Natural killer cell (primary cell): ENCODE data around the gene SNAI3. TPM values are rescaled to one million over a fixed set of nuclear protein-coding genes. Genes with fewer than 3 reads are reported as not detected.

Source experiments
- ATAC-seq, 3 donors: fragments of 150-1000 bp in 2 of 3; fragments of 200-7000 bp in 1 of 3; cut with Tn5 transposase; 1 replicate in 1 of 3; 2 replicates in 2 of 3; pipeline ENCODE4 v1.10.0; 2021; ENCODE audit warnings: mild to moderate bottlenecking in 2 of 3, moderate library complexity in 2 of 3
- DNase-seq, 2 donors: peaks; one replicate each; pipeline versions ENCODE4 v3.0.0 to v3.0.0-alpha.2; 2013 to 2021; ENCODE audit warnings: mixed read lengths in 1 of 2
- H3K27ac ChIP-seq: one replicate; pipeline ENCODE4 v1.5.1; 2013; ENCODE audit warnings: mild to moderate bottlenecking, low read length
- H3K27me3 ChIP-seq: one replicate; pipeline ENCODE4 v1.6.1; 2013; ENCODE audit warnings: low read length; ENCODE audit not compliant: control insufficient read depth, insufficient read depth
- H3K36me3 ChIP-seq: one replicate; pipeline ENCODE4 v1.6.1; 2013; ENCODE audit warnings: low read length; ENCODE audit not compliant: control insufficient read depth, insufficient read depth
- H3K4me1 ChIP-seq: one replicate; pipeline ENCODE4 v1.6.1; 2013; ENCODE audit warnings: low read length; ENCODE audit not compliant: control insufficient read depth, insufficient read depth
- H3K4me3 ChIP-seq: one replicate; pipeline ENCODE4 v1.5.1; 2013; ENCODE audit warnings: low read length
- H3K9me3 ChIP-seq: one replicate; pipeline ENCODE4 v1.6.1; 2013; ENCODE audit warnings: low read length; ENCODE audit not compliant: control insufficient read depth, insufficient read depth
- H3K27ac Mint-ChIP-seq, 2 donors: one replicate each; pipeline ENCODE4 v1.8.0; 2022; ENCODE audit warnings: mild to moderate bottlenecking in 2 of 2, mixed read lengths in 2 of 2, moderate library complexity in 1 of 2
- H3K27me3 Mint-ChIP-seq, 2 donors: one replicate each; pipeline ENCODE4 v1.8.0; 2022; ENCODE audit warnings: low read depth in 2 of 2, mixed read lengths in 2 of 2
- H3K36me3 Mint-ChIP-seq: one replicate; pipeline ENCODE4 v1.8.0; 2022; ENCODE audit warnings: mixed read lengths
- H3K4me1 Mint-ChIP-seq, 2 donors: one replicate each; pipeline ENCODE4 v1.8.0; 2022; ENCODE audit warnings: mixed read lengths in 2 of 2
- H3K4me3 Mint-ChIP-seq: one replicate; pipeline ENCODE4 v1.8.0; 2022; ENCODE audit warnings: mild to moderate bottlenecking, moderate library complexity, mixed read lengths
- H3K9me3 Mint-ChIP-seq, 2 donors: one replicate each; pipeline ENCODE4 v1.8.0; 2022; ENCODE audit warnings: mixed read lengths in 2 of 2
- CTCF ChIP-seq: fragments of 200-600 bp; IDR thresholded peaks from one replicate; pipeline ENCODE4 v1.8.0; 2022; ENCODE audit warnings: antibody characterized with exemption
- WGBS: methylation state at CpG from one replicate; pipeline ENCODE4 v1.1.7; 2013; ENCODE audit warnings: missing lambda C conversion rate; ENCODE audit not compliant: insufficient coverage; 5-methylcytosine and 5-hydroxymethylcytosine counted together
- intact Hi-C: fragments of 100-400 bp; cut with micrococcal nuclease; formaldehyde crosslinking; loops from one replicate; pipeline ENCODE4 v1.14.2; 2022
- total RNA-seq, 4 donors: library from RNA; stranded (reverse); fragments of 120-200 nt in 1 of 4; gene quantifications; one replicate each; pipeline versions ENCODE4 v1.2.3 to v1.2.4, GENCODE V29; 2013 to 2022

Gene SNAI3
- total RNA-seq, 3 donors from 2014 or later (not counting 1 experiment from before 2014, with no cell fraction given), result 8.2 to 9.2 (median 8.4) TPM

- peaks cover 28% of the 10 kb centered on the region for H3K36me3 ChIP-seq
- H3K27ac ChIP-seq, result no peak overlapping the region
- H3K4me1 ChIP-seq, result peaks cover 42% of the 10 kb centered on the region
- Mint-ChIP-seq H3K4me1 (peaks cover 23 to 39% of the 10 kb centered on the region in 2 donors), H3K36me3 (no peaks in the 10 kb centered on the region), H3K27me3 (no peaks in the 10 kb centered on the region), H3K27ac (peak overlapping the region in 1 of 2 donors; percentile 66), H3K9me3 (no peaks in the 10 kb centered on the region), H3K4me3 (no peak overlapping the region)
- no peak for TF ChIP-seq CTCF
- no peak overlapping the region for H3K4me3 ChIP-seq
- H3K27me3 ChIP-seq, result no peaks in the 10 kb centered on the region
- ATAC-seq, result no peak
- WGBS, result 98% methylated on average over 25 of the region's 25 CpGs
- H3K9me3 ChIP-seq, result no peaks in the 10 kb centered on the region
- intact Hi-C loops, result no loop called here
- no peak for DNase-seq
Measured at GRCh38 chr16:88659160-88659559, 27.1 kb downstream of the SNAI3 start.

GRCh38 chr16:88658714-88659113, 27.6 kb downstream of the SNAI3 start:
- WGBS, result 99% methylated on average over 12 of the region's 15 CpGs
- Mint-ChIP-seq H3K4me3 (no peak overlapping the region), H3K27ac (peak overlapping the region in 1 of 2 donors; percentile 66), H3K27me3 (no peaks in the 10 kb centered on the region), H3K36me3 (no peaks in the 10 kb centered on the region), H3K4me1 (peaks cover 27 to 40% of the 10 kb centered on the region in 2 donors), H3K9me3 (no peaks in the 10 kb centered on the region)
- no peaks in the 10 kb centered on the region for H3K9me3 ChIP-seq
- H3K27ac ChIP-seq, result no peak overlapping the region
- intact Hi-C loops, result no loop called here
- no peak for DNase-seq
- TF ChIP-seq CTCF, result no peak
- peaks cover 28% of the 10 kb centered on the region for H3K36me3 ChIP-seq
- ATAC-seq, result no peak
- peaks cover 42% of the 10 kb centered on the region for H3K4me1 ChIP-seq
- H3K4me3 ChIP-seq, result no peak overlapping the region
- H3K27me3 ChIP-seq, result no peaks in the 10 kb centered on the region

GRCh38 chr16:88657371-88657770, 28.9 kb downstream of the SNAI3 start:
- intact Hi-C loops, result no loop called here
- peaks cover 35 to 42% of the 10 kb centered on the region in 2 donors for H3K4me1 Mint-ChIP-seq
- Histone ChIP-seq H3K27me3 (no peaks in the 10 kb centered on the region), H3K9me3 (no peaks in the 10 kb centered on the region), H3K4me3 (no peak overlapping the region), H3K36me3 (peaks cover 28% of the 10 kb centered on the region), H3K27ac (no peak overlapping the region), H3K4me1 (peaks cover 52% of the 10 kb centered on the region)
- no peaks in the 10 kb centered on the region for H3K27me3 Mint-ChIP-seq
- ATAC-seq (no peak), DNase-seq (no peak)
- H3K27ac Mint-ChIP-seq, result no peak overlapping the region
- no peak for TF ChIP-seq CTCF
- H3K36me3 Mint-ChIP-seq, result no peaks in the 10 kb centered on the region
- H3K4me3 Mint-ChIP-seq, result no peak overlapping the region
- WGBS, result 95% methylated on average over 19 of the region's 19 CpGs
- no peaks in the 10 kb centered on the region for H3K9me3 Mint-ChIP-seq

- ATAC-seq (no peak), DNase-seq (no peak)
- Mint-ChIP-seq H3K27me3 (no peaks in the 10 kb centered on the region), H3K4me3 (no peak overlapping the region), H3K36me3 (no peaks in the 10 kb centered on the region), H3K9me3 (no peaks in the 10 kb centered on the region), H3K4me1 (peaks cover 30 to 41% of the 10 kb centered on the region in 2 donors), H3K27ac (peak overlapping the region in 1 of 2 donors; percentile 68)
- no peak overlapping the region for H3K27ac ChIP-seq
- no peaks in the 10 kb centered on the region for H3K9me3 ChIP-seq
- H3K36me3 ChIP-seq, result peaks cover 28% of the 10 kb centered on the region
- H3K4me3 ChIP-seq, result no peak overlapping the region
- 88% methylated on average over 23 of the region's 25 CpGs for WGBS
- no peak for TF ChIP-seq CTCF
- intact Hi-C loops, result no loop called here
- peaks cover 53% of the 10 kb centered on the region for H3K4me1 ChIP-seq
- no peaks in the 10 kb centered on the region for H3K27me3 ChIP-seq
Measured at GRCh38 chr16:88656291-88656980, 29.9 kb downstream of the SNAI3 start.
